Kidney glomerular epithelial cell (primary cell): Measurements from ENCODE around the gene TTLL3.
A peak's percentile ranks its signal among the peaks of the same experiment; 100 is the strongest.
"Not testable (repeated sequence)": the region's sequence is repeated elsewhere in the genome, so short reads cannot be mapped to it uniquely, and the experiment has no call there.

ENCODE experiments used
- DNase-seq: peaks from one replicate; lab custom pipeline; 2025; lab: John Stamatoyannopoulos, UW

Gene TTLL3

GRCh38 chr3:9809615-9810432 lies at the start of gene TTLL3:
Gene TTLL3 (plus strand): TSS chr3:9810262. CDS start chr3:9810662, 400 bp downstream.
- peak; percentile 39 for DNase-seq

- DNase-seq = no peak
These were observed 49.1 kb upstream of the TTLL3 start for GRCh38 chr3:9760779-9761505.

GRCh38 chr3:9761919-9762318 lies 48.1 kb upstream of the TTLL3 start:
- DNase-seq = no peak

GRCh38 chr3:9762871-9763270 lies 47.2 kb upstream of the TTLL3 start:
- DNase-seq = no peak

GRCh38 chr3:9765865-9766264 lies 44.2 kb upstream of the TTLL3 start:
- DNase-seq = no peak

- no peak for DNase-seq
These were observed 42.6 kb upstream of the TTLL3 start for GRCh38 chr3:9767418-9767817.

- DNase-seq = no peak
These were observed 41.8 kb upstream of the TTLL3 start for GRCh38 chr3:9768141-9768775.

- DNase-seq = no peak
These were observed 41.0 kb upstream of the TTLL3 start for GRCh38 chr3:9769012-9769411.

GRCh38 chr3:9769426-9770275 lies 40.4 kb upstream of the TTLL3 start, which contains the start of gene CAMK1:
Gene CAMK1 (minus strand): TSS chr3:9769947. CDS start chr3:9767749, 2,198 bp downstream.
- peak; percentile 25 for DNase-seq

GRCh38 chr3:9770276-9770812 lies 39.7 kb upstream of the TTLL3 start:
- DNase-seq = no peak

GRCh38 chr3:9771007-9771406 lies 39.1 kb upstream of the TTLL3 start:
- DNase-seq = not testable (repeated sequence)

GRCh38 chr3:9776896-9777693 lies 33.0 kb upstream of the TTLL3 start:
- no peak for DNase-seq

- no peak for DNase-seq
These were observed 32.4 kb upstream of the TTLL3 start for GRCh38 chr3:9777694-9778021.

GRCh38 chr3:9778143-9779074 lies 31.7 kb upstream of the TTLL3 start:
- no peak for DNase-seq

- no peak for DNase-seq
These were observed 30.9 kb upstream of the TTLL3 start for GRCh38 chr3:9779075-9779593.

- DNase-seq = no peak
These were observed 30.2 kb upstream of the TTLL3 start for GRCh38 chr3:9779721-9780457.

- no peak for DNase-seq
These were observed 29.6 kb upstream of the TTLL3 start for GRCh38 chr3:9780458-9780812.

- no peak for DNase-seq
These were observed 29.2 kb upstream of the TTLL3 start for GRCh38 chr3:9780910-9781309.

- DNase-seq = no peak
These were observed 28.5 kb upstream of the TTLL3 start for GRCh38 chr3:9781551-9781950.
